ENCODE data around the gene IFNL1.
"Not testable (repeated sequence)": the region's sequence is repeated elsewhere in the genome, so short reads cannot be mapped to it uniquely, and the experiment has no call there.

IFNL1 gene

GRCh38 chr19:39270036-39270871, 26.0 kb upstream of the IFNL1 start:
- no peak for DNase-seq (ENCODE audit: low read depth in 2 of 2)

GRCh38 chr19:39273859-39274258, 22.3 kb upstream of the IFNL1 start:
- not testable (repeated sequence) for DNase-seq (ENCODE audit: low read depth in 2 of 2)

GRCh38 chr19:39275578-39275977, 20.6 kb upstream of the IFNL1 start:
- DNase-seq (ENCODE audit: low read depth in 2 of 2): no peak

- no peak for DNase-seq (ENCODE audit: low read depth in 2 of 2)
These were observed 19.5 kb upstream of the IFNL1 start for GRCh38 chr19:39276740-39277139.

- no peak for DNase-seq (ENCODE audit: low read depth in 2 of 2)
These were observed 18.6 kb upstream of the IFNL1 start for GRCh38 chr19:39277598-39277997.

- no peak for DNase-seq (ENCODE audit: low read depth in 2 of 2)
These were observed 14.2 kb upstream of the IFNL1 start for GRCh38 chr19:39282021-39282420.

GRCh38 chr19:39284032-39284431, 12.2 kb upstream of the IFNL1 start:
- DNase-seq (ENCODE audit: low read depth in 2 of 2): no peak

GRCh38 chr19:39293394-39293793, 2.8 kb upstream of the IFNL1 start:
- no peak for DNase-seq (ENCODE audit: low read depth in 2 of 2)

GRCh38 chr19:39296906-39297305, 699 bp downstream of the IFNL1 start:
- no peak for DNase-seq (ENCODE audit: low read depth in 2 of 2)

GRCh38 chr19:39297931-39298634, 1.9 kb downstream of the IFNL1 start:
- peak; percentile 21 to 29 for DNase-seq (ENCODE audit: low read depth in 2 of 2)

GRCh38 chr19:39299404-39299803, 3.2 kb downstream of the IFNL1 start:
- no peak for DNase-seq (ENCODE audit: low read depth in 2 of 2)

- no peak for DNase-seq (ENCODE audit: low read depth in 2 of 2)
These were observed 3.6 kb downstream of the IFNL1 start for GRCh38 chr19:39299832-39300231.

- DNase-seq (ENCODE audit: low read depth in 2 of 2): no peak
These were observed 4.8 kb downstream of the IFNL1 start for GRCh38 chr19:39301021-39301420.

- DNase-seq (ENCODE audit: low read depth in 2 of 2): no peak
These were observed 5.4 kb downstream of the IFNL1 start for GRCh38 chr19:39301562-39301961.

- DNase-seq (ENCODE audit: low read depth in 2 of 2): no peak
These were observed 7.4 kb downstream of the IFNL1 start for GRCh38 chr19:39303373-39304184.

GRCh38 chr19:39304185-39304513, 7.9 kb downstream of the IFNL1 start:
- DNase-seq (ENCODE audit: low read depth in 2 of 2): no peak

GRCh38 chr19:39304701-39305571, 8.7 kb downstream of the IFNL1 start:
- no peak for DNase-seq (ENCODE audit: low read depth in 2 of 2)

GRCh38 chr19:39306075-39306474, 9.9 kb downstream of the IFNL1 start:
- no peak for DNase-seq (ENCODE audit: low read depth in 2 of 2)

- no peak for DNase-seq (ENCODE audit: low read depth in 2 of 2)
These were observed 11.0 kb downstream of the IFNL1 start for GRCh38 chr19:39307046-39307821.

GRCh38 chr19:39307822-39308530, 11.8 kb downstream of the IFNL1 start:
- no peak for DNase-seq (ENCODE audit: low read depth in 2 of 2)

All from stimulated activated CD8-positive, alpha-beta memory T cell treated with anti-CD3 and anti-CD28 coated beads, Interleukin-2, amount 100 ng/mL, for 1 hour (primary cell).